Stimulated activated CD4-positive, alpha-beta T cell treated with anti-CD3 and anti-CD28 coated beads, Interleukin-4, amount 100 ng/mL, for 1 hour (primary cell): Measurements from ENCODE around the gene SLC35B2.

ENCODE experiments used
- DNase-seq: peaks from one replicate; pipeline ENCODE4 v3.0.0-alpha.2; 2020

The SLC35B2 gene

DNA sequence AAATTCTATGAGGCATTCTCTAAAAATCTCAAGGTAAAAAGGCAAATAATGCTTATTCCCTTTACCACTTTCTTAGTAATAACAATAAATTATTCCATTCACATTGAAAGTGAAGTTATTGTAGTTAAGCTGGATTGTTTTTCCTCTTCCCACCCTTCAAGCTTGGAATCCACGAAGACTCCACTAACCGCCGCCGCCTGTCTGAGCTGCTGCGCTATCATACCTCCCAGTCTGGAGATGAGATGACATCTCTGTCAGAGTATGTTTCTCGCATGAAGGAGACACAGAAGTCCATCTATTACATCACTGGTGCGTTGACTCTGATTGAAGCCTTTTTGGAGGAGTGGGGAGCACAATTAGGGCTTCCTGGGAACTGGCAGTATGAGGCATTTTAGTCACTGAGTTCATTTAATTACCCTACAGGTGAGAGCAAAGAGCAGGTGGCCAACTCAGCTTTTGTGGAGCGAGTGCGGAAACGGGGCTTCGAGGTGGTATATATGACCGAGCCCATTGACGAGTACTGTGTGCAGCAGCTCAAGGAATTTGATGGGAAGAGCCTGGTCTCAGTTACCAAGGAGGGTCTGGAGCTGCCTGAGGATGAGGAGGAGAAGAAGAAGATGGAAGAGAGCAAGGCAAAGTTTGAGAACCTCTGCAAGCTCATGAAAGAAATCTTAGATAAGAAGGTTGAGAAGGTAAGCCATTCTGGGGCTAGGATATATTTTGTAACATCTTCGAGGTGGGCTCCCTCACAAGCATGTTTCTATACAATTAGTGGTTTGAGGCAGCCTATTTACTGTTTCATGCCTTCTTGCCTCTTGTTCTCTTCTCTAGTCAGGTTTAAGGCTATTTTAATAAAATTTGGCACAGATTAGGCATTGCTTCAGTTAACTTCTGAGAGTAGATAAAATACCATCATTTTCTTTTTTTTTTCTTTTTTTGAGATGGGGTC lies 5.5 kb downstream of the SLC35B2 start:
- DNase-seq: no peak

DNA sequence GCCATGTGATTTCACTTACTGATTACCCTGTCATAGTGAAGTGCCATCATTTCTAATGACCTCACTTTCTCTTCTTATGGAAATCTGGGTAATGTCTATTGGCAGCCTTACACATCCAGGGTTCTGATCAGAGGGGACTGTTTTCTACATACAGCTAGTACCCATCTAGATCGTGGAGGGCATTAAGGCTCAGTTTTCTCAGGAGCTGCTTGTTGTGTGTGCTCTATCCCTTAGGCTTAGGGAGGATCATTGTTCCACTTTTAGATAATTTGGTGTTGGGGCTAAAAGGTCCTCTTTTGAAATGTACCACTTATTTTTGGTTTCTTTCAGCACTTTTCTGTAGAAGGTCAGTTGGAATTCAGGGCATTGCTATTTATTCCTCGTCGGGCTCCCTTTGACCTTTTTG lies 6.6 kb downstream of the SLC35B2 start:
- no peak for DNase-seq

DNA sequence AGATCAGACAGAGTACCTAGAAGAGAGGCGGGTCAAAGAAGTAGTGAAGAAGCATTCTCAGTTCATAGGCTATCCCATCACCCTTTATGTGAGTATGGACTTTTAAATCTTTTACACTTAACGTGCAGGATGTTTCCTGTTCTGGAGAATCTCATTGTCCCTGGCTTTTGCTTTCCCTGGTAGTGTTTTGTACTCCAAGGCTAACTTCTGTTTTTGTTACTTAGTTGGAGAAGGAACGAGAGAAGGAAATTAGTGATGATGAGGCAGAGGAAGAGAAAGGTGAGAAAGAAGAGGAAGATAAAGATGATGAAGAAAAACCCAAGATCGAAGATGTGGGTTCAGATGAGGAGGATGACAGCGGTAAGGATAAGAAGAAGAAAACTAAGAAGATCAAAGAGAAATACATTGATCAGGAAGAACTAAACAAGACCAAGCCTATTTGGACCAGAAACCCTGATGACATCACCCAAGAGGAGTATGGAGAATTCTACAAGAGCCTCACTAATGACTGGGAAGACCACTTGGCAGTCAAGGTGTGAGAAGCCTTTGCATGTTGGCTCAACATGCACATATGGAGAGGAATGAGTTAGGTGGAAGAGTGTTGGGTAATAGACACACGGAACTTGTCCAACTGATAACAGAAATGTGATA lies 7.1 kb downstream of the SLC35B2 start:
- no peak for DNase-seq

DNA sequence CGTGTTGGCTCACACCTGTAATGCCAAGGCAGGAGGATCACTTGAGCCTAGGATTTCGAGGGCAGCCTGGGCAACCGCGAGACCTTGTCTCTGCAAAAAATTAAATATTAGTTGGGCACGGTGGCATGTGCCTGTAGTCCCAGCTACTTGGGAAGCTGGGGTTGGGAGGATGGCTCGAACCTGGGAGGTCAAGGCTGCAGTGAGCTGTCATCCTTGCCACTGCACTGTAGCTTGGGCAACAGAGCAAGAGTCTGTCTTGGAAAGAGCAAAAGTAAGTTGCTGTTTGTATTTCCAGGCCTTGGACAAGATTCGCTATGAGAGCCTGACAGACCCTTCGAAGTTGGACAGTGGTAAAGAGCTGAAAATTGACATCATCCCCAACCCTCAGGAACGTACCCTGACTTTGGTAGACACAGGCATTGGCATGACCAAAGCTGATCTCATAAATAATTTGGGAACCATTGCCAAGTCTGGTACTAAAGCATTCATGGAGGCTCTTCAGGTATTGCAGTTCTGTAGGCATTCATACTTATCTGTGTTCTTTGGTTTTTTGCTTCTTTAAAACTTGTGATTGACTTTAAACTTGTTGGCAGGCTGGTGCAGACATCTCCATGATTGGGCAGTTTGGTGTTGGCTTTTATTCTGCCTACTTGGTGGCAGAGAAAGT lies 8.1 kb downstream of the SLC35B2 start:
- DNase-seq: no peak

DNA sequence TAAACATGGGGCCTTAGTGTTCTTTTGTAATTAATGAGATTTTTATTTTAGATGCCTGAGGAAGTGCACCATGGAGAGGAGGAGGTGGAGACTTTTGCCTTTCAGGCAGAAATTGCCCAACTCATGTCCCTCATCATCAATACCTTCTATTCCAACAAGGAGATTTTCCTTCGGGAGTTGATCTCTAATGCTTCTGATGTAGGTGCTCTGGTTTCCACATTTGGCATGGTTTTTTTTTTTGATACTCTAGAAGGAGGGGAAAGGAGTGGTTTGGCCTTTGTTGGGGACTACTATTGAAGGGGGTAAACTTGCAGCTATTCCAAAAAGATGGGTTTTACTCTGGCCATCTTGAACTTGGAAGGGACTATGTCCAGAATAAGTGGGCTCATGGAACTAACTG lies 8.7 kb downstream of the SLC35B2 start:
- DNase-seq: no peak

DNA sequence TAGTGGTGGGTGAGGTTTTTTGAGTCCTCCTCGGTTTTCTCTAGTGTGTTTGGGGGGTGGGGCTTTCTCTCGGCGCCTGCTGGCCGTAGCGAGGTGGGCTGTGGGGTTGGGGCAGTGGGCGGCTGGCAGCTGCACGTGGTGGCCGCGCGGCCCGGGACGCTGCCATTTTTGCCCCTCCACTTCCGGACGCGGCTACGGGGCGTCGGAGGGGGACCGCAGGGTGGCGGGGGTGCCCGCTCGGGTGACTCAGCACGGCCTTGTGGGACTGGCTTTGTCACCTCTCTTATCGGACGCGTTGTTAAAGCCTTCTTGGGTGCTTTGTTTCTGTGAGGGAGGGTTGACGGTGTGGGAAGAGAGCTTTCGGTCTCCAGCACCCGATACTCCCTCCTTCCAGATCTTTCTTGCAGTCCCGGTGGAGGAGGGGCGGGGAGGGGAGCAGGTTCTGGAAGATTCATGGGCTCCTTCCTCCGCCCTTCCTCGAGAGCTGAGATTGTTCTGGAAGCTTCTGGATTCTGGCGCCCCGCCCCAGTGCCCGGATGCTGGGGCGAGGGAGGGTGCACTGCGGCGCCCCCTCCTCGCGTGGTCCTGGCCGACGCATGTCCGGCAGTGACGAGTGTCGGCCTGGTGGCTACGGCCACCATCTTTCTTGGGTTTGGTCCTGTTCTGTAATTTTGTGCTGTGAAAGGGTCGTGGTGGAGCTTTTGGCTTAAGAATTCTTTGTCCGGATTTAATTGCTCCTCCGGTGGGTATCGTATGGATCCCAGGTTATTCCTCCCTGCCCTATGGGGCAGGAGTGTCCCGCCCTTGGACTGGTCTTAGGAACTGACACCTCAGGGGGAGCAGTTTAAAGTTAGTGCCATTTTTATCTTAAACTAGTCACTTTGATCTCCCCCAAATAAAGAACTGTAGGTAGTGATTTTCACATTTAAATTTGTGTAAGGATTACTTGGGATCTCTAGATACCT lies 9.7 kb downstream of the SLC35B2 start:
- peak; percentile 90 for DNase-seq

DNA sequence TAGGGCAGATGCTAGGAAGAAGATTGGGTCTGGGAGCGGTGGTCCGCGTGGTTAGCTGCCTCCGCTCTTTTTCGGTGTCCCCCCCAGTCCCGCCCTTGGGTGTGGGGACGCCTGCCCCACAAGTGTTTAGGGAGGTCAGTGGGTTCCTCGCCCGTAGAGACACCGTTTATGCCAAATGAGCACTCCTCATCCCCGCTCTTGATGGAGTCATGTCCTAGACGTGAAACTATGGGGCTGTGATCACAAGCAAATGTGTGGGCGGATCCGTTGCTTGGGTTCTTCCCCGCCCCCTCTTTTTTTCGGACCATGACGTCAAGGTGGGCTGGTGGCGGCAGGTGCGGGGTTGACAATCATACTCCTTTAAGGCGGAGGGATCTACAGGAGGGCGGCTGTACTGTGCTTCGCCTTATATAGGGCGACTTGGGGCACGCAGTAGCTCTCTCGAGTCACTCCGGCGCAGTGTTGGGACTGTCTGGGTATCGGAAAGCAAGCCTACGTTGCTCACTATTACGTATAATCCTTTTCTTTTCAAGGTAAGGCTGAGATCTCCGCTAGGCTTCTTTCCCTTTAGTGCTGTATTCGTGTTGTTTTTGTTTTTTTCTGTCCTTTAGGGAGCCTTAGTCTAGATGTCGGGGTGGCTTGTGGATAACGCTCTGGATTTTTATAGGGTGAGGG lies 10.5 kb downstream of the SLC35B2 start, which contains the start of gene HSP90AB1:
Gene HSP90AB1 (plus strand): TSS at position 439 of the 675 bp plus-strand sequence. CDS start 1,529 bp downstream, outside the sequence.
- peak; percentile 92 for DNase-seq

DNA sequence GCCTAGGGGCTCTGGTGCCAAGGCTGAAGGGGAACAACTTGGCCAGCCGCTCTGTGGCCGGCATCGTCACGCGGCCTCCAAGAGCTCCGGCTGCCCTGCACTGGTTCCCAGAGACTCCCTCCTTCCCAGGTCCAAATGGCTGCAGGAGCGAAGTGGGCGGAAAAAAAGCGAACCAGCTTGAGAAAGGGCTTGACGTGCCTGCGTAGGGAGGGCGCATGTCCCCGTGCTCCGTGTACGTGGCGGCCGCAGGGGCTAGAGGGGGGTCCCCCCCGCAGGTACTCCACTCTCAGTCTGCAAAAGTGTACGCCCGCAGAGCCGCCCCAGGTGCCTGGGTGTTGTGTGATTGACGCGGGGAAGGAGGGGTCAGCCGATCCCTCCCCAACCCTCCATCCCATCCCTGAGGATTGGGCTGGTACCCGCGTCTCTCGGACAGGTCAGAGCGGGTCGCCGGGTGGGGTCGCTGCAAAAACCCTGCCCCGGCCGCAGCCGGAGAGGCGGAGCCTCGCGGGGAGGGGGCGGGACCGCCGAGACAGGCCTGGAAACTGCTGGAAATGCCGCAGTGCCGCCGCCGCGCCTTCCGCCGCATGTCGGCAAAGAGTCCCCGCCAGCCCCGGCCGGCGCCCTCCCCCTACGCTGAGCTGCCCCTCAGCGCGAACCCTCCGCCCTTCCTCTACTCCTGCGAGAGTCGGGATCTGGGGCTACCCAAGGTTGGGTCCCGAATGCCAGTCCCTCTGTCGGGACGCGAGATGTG lies 11.2 kb downstream of the SLC35B2 start:
- peak; percentile 90 for DNase-seq

DNA sequence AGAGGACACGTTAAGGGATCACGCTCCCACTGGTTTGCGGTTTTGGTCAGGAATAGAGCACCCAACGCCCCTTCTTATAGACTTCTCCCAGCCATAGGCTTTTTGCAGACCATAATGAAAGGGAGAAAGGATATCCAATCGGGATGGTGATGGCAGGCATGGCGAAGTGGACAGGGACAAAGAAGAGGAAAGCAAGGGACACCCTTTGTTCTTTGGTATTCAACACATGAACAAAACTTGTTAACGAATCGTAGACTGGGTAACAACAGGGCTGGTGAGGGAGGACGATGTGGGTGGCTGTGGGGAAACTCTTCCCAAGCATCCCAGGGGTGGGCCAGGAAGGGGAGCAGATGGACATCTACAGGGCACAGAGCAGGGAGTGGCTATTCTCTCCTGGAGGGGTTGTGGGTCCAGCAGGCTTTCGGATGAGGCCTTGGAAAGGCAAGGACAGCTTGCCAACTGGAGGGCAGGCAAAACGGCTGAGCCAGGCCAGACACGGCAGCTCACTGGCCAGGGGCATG lies 11.9 kb downstream of the SLC35B2 start:
- no peak for DNase-seq

DNA sequence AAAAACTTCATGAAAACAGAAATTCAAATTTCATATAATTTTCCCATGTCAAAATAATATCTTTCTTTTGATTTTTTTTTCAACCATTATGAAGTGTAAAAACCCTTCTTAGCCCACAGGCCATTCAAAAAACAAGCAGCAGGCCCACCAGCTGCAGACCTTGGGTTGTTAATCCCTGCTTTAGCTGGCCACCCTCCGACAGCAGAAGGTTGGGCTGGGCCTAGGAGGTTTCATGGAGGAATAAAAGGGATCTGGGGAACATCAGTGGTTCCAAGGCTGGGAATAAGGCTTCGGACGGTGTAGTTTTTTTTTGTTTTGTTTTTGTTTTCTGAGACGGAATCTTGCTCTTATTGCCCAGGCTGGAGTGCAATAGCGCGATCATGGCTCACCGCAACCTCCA lies 14.0 kb downstream of the SLC35B2 start:
- DNase-seq: no peak

DNA sequence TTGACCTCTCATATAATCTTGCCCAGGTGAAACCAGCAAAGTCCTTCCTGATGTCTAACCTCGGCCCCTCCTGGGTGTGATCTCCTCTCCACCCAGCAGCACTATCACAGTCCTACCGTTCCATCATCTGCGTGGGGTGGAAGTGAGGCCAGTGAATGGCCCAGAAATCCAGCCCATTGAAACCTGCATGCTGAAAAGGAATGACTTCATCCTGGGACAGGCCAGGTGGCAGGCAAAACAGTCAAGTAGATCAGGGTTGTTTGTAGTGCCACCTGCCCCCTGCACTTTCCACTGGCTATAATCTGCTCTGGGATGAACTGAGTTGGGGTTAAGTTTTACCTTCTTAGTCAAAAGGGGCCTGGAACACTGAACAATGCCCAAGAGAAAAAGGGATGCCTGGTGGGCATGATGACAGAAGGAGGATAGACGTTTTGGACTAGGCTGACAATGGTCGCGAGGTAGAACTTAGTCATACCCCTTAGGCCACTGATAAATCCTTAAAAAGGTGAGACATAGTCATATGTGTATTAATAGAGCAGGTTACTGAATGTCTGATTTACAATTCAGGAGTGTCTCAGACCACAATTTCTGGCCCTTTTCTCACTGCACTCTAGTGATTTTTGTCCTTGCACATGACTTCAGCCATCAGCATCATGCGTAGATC lies 18.5 kb downstream of the SLC35B2 start:
- no peak for DNase-seq

DNA sequence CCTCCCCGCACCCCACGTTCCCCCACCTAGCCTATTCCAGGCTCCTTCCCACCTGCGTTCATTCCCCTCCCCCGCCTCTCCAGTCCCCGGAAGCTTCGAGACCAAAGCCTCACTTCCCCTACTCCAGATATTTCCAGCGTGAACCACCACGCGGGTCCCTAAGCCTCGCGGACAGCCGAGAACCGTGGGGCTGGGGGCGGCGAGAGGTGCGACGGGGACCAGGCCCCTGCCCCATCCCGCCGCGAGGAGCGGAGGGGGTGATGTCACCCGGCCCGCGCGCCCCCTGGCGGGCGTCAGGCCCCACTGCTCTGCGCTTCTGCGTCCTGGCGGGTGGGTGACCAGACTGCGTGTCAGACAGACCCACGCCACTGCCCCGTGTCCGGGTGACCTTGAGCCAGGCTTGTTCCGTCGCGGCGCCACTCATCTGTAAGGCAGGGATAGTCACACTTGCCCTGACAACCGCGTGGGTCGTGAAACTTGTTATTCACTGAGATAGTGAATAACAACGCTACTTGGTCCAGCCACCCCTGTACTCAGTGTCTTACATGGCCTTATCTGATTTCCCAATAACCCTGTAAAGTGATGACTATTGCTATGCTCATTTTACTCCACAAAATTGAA lies 19.4 kb downstream of the SLC35B2 start:
- DNase-seq: peak; percentile 79

DNA sequence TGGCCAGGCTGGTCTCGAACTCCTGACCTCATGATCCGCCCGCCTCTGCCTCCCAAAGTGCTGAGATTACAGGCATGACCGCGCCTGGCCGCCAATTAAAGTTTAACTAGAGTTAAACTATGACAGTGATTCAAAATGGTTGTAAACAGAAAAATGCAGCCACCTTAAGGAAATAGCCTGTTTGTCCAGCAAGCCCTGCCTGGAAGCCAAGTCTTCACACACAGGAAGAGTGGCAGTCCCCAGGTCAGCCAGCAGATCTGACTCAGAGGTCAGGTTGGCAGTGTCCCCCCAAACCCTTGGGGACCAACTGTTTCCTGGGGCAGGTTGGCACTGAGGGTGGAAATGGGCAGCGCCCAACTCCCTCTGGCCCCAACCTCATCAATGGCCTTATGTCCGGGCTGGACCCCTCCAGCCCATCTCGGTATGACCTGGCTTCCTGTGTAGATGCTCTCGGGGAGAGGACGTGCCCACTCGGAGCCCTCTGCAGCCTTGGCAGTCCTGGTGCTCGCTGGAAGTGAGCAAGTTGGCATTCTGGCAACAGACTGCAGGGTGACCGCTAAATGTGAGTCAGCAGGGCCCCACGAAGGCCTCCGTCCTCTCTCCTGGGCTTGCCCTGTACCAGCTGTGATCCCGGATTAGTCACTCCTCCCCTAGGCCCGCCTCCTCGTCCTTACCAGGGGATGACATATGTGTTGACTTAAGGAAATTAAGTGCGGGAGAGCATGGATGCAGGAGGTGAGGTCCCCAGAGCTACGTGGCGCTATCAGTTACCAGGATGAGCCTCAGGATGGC lies 20.1 kb downstream of the SLC35B2 start:
- DNase-seq: peak; percentile 61

DNA sequence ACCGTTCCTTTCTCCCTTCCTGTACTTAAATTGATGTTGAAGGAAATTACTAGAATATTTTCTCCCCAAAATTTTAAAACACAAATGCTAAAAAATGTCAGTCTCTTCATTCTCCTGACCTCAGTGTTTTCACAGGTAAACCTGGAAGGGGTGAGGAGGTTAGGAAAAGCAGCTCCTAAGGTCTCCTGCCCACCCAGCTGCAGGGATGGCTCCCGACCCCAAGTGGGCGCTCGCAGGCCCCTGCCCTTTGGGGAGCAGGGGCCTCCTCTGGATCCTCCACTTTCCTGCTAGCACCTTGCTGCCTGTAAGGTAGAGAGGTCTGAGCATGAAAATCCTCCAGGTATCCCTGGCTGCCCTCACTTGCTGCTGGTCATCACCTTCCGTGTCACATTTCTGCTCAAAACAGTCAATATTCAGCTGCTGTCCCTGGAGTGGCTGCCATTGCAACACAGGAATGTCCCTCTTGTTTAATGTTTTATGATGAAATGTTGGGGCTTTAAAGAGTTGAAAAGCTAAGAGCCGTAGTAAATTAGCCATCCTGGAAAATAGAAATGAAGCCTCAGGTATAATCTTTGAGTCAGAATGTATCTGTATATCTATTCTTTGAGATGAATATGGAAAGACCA lies 21.3 kb downstream of the SLC35B2 start:
- DNase-seq: no peak

DNA sequence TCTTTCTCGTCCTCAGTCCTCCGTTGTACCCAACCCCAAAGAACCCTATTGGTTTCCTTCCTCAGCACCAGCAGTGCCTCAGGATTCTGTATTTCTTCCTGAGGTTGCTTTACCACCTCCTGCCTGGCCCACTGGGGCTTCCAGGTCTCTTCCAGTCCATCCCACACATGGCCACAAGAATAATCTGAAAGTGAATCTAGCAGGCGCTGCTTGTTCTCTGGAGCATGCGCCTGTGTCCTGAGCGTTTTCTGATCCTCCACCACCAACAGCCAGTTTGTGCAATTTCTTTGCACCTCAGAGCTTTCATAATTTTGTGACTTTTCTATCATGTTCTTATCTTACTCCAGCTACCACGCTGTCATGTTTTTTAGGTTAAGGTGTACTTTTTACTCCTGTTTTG lies 22.1 kb downstream of the SLC35B2 start:
- no peak for DNase-seq

DNA sequence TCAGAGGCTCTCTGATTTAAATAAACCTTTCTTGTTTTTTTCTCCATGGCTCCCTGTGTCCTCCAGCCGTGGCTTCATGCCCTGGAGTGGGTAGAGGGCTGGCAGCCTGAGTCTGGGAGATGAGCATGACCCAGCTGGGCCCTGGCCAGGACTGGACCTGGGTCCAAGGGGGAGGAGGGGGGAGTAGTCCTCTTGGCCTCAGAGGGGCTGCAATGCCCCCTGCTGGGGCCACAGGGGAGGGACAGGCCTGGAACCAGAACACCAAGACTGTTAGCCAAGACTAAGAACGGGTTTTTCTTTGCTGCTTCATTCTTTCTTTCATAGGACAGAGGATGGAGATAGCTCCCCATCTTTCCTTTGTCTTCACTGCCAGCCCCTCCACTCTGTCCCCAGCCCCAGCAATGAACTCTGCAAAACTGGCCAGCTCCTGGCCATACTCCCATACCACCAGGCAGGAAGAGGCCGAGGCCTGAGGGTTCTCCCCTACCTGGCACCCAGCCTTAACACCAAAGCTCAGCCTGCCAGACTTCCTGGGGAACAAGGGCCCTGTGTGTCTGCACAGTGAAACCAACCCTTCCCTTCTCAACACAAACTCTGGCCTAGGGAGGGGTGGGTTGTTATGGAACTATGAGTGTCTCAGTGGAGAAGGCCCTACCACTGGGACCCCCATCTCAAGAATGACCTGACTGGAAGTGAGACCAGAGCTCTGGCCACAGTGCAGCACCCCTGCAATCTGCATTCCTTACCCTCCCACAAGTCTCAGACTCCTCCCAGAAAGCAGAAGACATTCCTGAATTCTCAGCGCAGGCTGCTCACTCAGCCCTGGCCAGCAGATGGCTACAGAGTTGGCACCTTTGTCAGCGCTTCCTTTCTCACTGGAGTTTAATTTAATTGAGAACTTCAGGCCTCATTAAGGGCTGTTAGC lies 23.0 kb downstream of the SLC35B2 start:
- no peak for DNase-seq

DNA sequence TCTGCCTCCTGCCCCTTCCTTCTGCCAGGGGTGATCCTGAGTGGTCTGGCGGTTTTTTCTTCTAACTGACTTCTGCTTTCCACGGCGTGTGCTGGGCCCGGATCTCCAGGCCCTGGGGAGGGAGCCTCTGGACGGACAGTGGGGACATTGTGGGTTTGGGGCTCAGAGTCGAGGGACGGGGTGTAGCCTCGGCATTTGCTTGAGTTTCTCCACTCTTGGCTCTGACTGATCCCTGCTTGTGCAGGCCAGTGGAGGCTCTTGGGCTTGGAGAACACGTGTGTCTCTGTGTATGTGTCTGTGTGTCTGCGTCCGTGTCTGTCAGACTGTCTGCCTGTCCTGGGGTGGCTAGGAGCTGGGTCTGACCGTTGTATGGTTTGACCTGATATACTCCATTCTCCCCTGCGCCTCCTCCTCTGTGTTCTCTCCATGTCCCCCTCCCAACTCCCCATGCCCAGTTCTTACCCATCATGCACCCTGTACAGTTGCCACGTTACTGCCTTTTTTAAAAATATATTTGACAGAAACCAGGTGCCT lies 23.7 kb downstream of the SLC35B2 start:
- no peak for DNase-seq
